Medulla oblongata (tissue), 1 donor: ENCODE results near the gene KATNAL1.
"Not testable (repeated sequence)": the region's sequence is repeated elsewhere in the genome, so short reads cannot be mapped to it uniquely, and the experiment has no call there.

Source experiments
- DNase-seq: peaks from one replicate; pipeline ENCODE4 v3.0.0-alpha.2; 2015; ENCODE audit errors: extremely low spot score

Gene KATNAL1

GRCh38 chr13:30292325-30292724 lies 15.0 kb downstream of the KATNAL1 start:
- no peak for DNase-seq

GRCh38 chr13:30290812-30291436 lies 16.4 kb downstream of the KATNAL1 start:
- no peak for DNase-seq

- DNase-seq: no peak
Observed at GRCh38 chr13:30289533-30289932, 17.8 kb downstream of the KATNAL1 start.

- not testable (repeated sequence) for DNase-seq
Observed at GRCh38 chr13:30286059-30286458, 21.3 kb downstream of the KATNAL1 start.

GRCh38 chr13:30276178-30276577 lies 31.2 kb downstream of the KATNAL1 start:
- DNase-seq: no peak

- DNase-seq: no peak
Observed at GRCh38 chr13:30274083-30274482, 33.3 kb downstream of the KATNAL1 start.

GRCh38 chr13:30270035-30270434 lies 37.3 kb downstream of the KATNAL1 start:
- DNase-seq: not testable (repeated sequence)

- no peak for DNase-seq
Observed at GRCh38 chr13:30268673-30269072, 38.7 kb downstream of the KATNAL1 start.

- DNase-seq: no peak
Observed at GRCh38 chr13:30266756-30267155, 40.6 kb downstream of the KATNAL1 start.

GRCh38 chr13:30259149-30259733 lies 48.1 kb downstream of the KATNAL1 start:
- DNase-seq: not testable (repeated sequence)

GRCh38 chr13:30257468-30258099 lies 49.8 kb downstream of the KATNAL1 start:
- peak; percentile 41 for DNase-seq

- peak; percentile 17 for DNase-seq
Observed at GRCh38 chr13:30256713-30257467, 50.5 kb downstream of the KATNAL1 start.

- no peak for DNase-seq
Observed at GRCh38 chr13:30255696-30256095, 51.7 kb downstream of the KATNAL1 start.

GRCh38 chr13:30253830-30254229 lies 53.5 kb downstream of the KATNAL1 start:
- no peak for DNase-seq

- DNase-seq: no peak
Observed at GRCh38 chr13:30247406-30247805, 59.9 kb downstream of the KATNAL1 start.

GRCh38 chr13:30241532-30241931 lies 65.8 kb downstream of the KATNAL1 start:
- no peak for DNase-seq

GRCh38 chr13:30240608-30241007 lies 66.7 kb downstream of the KATNAL1 start:
- DNase-seq: no peak

GRCh38 chr13:30235216-30235615 lies 72.1 kb downstream of the KATNAL1 start:
- DNase-seq: no peak

GRCh38 chr13:30234619-30235162 lies 72.7 kb downstream of the KATNAL1 start:
- no peak for DNase-seq

GRCh38 chr13:30224732-30225131 lies 82.6 kb downstream of the KATNAL1 start:
- DNase-seq: no peak

GRCh38 chr13:30222254-30222653 lies 85.1 kb downstream of the KATNAL1 start:
- DNase-seq: no peak

- DNase-seq: no peak
Observed at GRCh38 chr13:30216111-30216510, 91.2 kb downstream of the KATNAL1 start.
